Upper lobe of right lung (tissue), 1 donor: Measurements from ENCODE around the gene NRP1. TPM values are rescaled to one million over a fixed set of nuclear protein-coding genes. Genes with fewer than 3 reads are reported as not detected.

Source experiments
- ATAC-seq: fragments of 200-7000 bp; cut with Tn5 transposase; one replicate; pipeline ENCODE4 v1.9.1; 2020; ENCODE audit warnings: mild to moderate bottlenecking, moderate library complexity
- DNase-seq: peaks from one replicate; pipeline ENCODE4 v3.0.0-alpha.2; 2020
- H3K27ac ChIP-seq: fragments of 200-600 bp; one replicate; pipeline ENCODE4 v1.8.0; 2022
- H3K27me3 ChIP-seq: fragments of 200-600 bp; one replicate; pipeline ENCODE4 v1.8.0; 2022; ENCODE audit warnings: mild to moderate bottlenecking
- H3K36me3 ChIP-seq: fragments of 200-600 bp; one replicate; pipeline ENCODE4 v1.8.0; 2022
- H3K4me1 ChIP-seq: fragments of 200-600 bp; one replicate; pipeline ENCODE4 v1.8.0; 2022
- H3K4me3 ChIP-seq: fragments of 200-600 bp; one replicate; pipeline ENCODE4 v1.8.0; 2022; ENCODE audit warnings: mild to moderate bottlenecking
- H3K9me3 ChIP-seq: fragments of 200-600 bp; one replicate; pipeline ENCODE4 v1.8.0; 2022
- CTCF ChIP-seq: fragments of 200-600 bp; IDR thresholded peaks from one replicate; pipeline ENCODE4 v1.8.0; 2022; ENCODE audit warnings: antibody characterized with exemption
- intact Hi-C: fragments of 100-400 bp; cut with DNase I; formaldehyde crosslinking; loops from one replicate; pipeline ENCODE4 v1.11.0; 2022
- total RNA-seq: library from RNA; stranded (reverse); fragmentation: NEBNext Ultra II Directional; extraction: Animal tissue kit (Norgen Biotek cat#: 25700); gene quantifications from one replicate; pipeline ENCODE4 v1.2.1, GENCODE V29; 2021
- donor health status: DM: no; HTN: yes; CAD: no; lungs with severe emphysema.

The NRP1 gene
- total RNA-seq, 1 donor from 2014 or later = 139 TPM

- Histone ChIP-seq H3K27me3 (no peaks in the 10 kb centered on the region), H3K4me3 (peak overlapping the region; percentile 4), H3K9me3 (no peaks in the 10 kb centered on the region), H3K36me3 (peaks cover 14% of the 10 kb centered on the region), H3K27ac (no peak overlapping the region), H3K4me1 (peaks cover 33% of the 10 kb centered on the region)
- ATAC-seq (no peak), DNase-seq (no peak)
- TF ChIP-seq CTCF = no peak
- intact Hi-C loops = no loop called here
These were observed 6.2 kb downstream of the NRP1 start for GRCh38 chr10:33328253-33328652.

- H3K27ac ChIP-seq = no peak overlapping the region
- ATAC-seq (no peak), DNase-seq (no peak)
- peaks cover 33% of the 10 kb centered on the region for H3K4me1 ChIP-seq
- H3K36me3 ChIP-seq = peaks cover 19% of the 10 kb centered on the region
- H3K27me3 ChIP-seq = no peaks in the 10 kb centered on the region
- peak; percentile 13 for TF ChIP-seq CTCF
- intact Hi-C loops = no loop called here
- H3K9me3 ChIP-seq = no peaks in the 10 kb centered on the region
- peak overlapping the region; percentile 4 for H3K4me3 ChIP-seq
These were observed 6.7 kb downstream of the NRP1 start for GRCh38 chr10:33327751-33328150.

- Histone ChIP-seq H3K36me3 (peaks cover 19% of the 10 kb centered on the region), H3K4me1 (peaks cover 35% of the 10 kb centered on the region), H3K4me3 (no peak overlapping the region), H3K27me3 (no peaks in the 10 kb centered on the region), H3K27ac (no peak overlapping the region), H3K9me3 (no peaks in the 10 kb centered on the region)
- ATAC-seq (peak; percentile 49), DNase-seq (no peak)
- no peak for TF ChIP-seq CTCF
- intact Hi-C loops = no loop called here
These were observed 7.5 kb downstream of the NRP1 start for GRCh38 chr10:33326933-33327332.

GRCh38 chr10:33325929-33326328 lies 8.5 kb downstream of the NRP1 start:
- H3K27ac ChIP-seq = no peak overlapping the region
- H3K4me3 ChIP-seq = no peak overlapping the region
- H3K36me3 ChIP-seq = peaks cover 19% of the 10 kb centered on the region
- no peaks in the 10 kb centered on the region for H3K9me3 ChIP-seq
- intact Hi-C loops = no loop called here
- no peaks in the 10 kb centered on the region for H3K27me3 ChIP-seq
- no peak for TF ChIP-seq CTCF
- peaks cover 43% of the 10 kb centered on the region for H3K4me1 ChIP-seq
- ATAC-seq (no peak), DNase-seq (no peak)

GRCh38 chr10:33323721-33324120 lies 10.7 kb downstream of the NRP1 start:
- intact Hi-C loops = no loop called here
- ATAC-seq (no peak), DNase-seq (no peak)
- no peak overlapping the region for H3K27ac ChIP-seq
- no peak overlapping the region for H3K4me3 ChIP-seq
- H3K36me3 ChIP-seq = peaks cover 12% of the 10 kb centered on the region
- TF ChIP-seq CTCF = no peak
- no peaks in the 10 kb centered on the region for H3K9me3 ChIP-seq
- H3K27me3 ChIP-seq = no peaks in the 10 kb centered on the region
- H3K4me1 ChIP-seq = peaks cover 26% of the 10 kb centered on the region

- Histone ChIP-seq H3K27ac (no peak overlapping the region), H3K27me3 (no peaks in the 10 kb centered on the region), H3K4me1 (peaks cover 24% of the 10 kb centered on the region), H3K36me3 (peaks cover 12% of the 10 kb centered on the region), H3K4me3 (no peak overlapping the region), H3K9me3 (no peaks in the 10 kb centered on the region)
- DNase-seq (no peak), ATAC-seq (peak; percentile 46)
- intact Hi-C loops = no loop called here
- no peak for TF ChIP-seq CTCF
These were observed 13.0 kb downstream of the NRP1 start for GRCh38 chr10:33321516-33321915.
